ENCODE data around the gene LPAR3.

The LPAR3 gene

GRCh38 chr1:84827555-84827954 is 65.5 kb downstream of the LPAR3 start:
- TF ChIP-seq CTCF (IDR thresholded peaks at IDR 0.05; ENCODE audit: insufficient read depth, missing control alignments) = no peak
- DNase-seq (ENCODE audit: insufficient read length, low spot score) (no peak), FAIRE-seq (no peak)

GRCh38 chr1:84825161-84825560 is 67.8 kb downstream of the LPAR3 start:
- no peak for DNase-seq (ENCODE audit: insufficient read length, low spot score)
- FAIRE-seq = no peak
- TF ChIP-seq CTCF (IDR thresholded peaks at IDR 0.05; ENCODE audit: insufficient read depth, missing control alignments) = no peak

- TF ChIP-seq CTCF (IDR thresholded peaks at IDR 0.05; ENCODE audit: insufficient read depth, missing control alignments) = no peak
- FAIRE-seq = no peak
- DNase-seq (ENCODE audit: insufficient read length, low spot score) = no peak
Observed at GRCh38 chr1:84823991-84824390, 69.0 kb downstream of the LPAR3 start.

- FAIRE-seq (no peak), DNase-seq (ENCODE audit: insufficient read length, low spot score) (no peak)
- TF ChIP-seq CTCF (IDR thresholded peaks at IDR 0.05; ENCODE audit: insufficient read depth, missing control alignments) = no peak
Observed at GRCh38 chr1:84823511-84823910, 69.5 kb downstream of the LPAR3 start.

- DNase-seq (ENCODE audit: insufficient read length, low spot score) = no peak
- no peak for TF ChIP-seq CTCF (IDR thresholded peaks at IDR 0.05; ENCODE audit: insufficient read depth, missing control alignments)
- FAIRE-seq = no peak
Observed at GRCh38 chr1:84810343-84810742, 82.7 kb downstream of the LPAR3 start.

- TF ChIP-seq CTCF (IDR thresholded peaks at IDR 0.05; ENCODE audit: insufficient read depth, missing control alignments) = no peak
- DNase-seq (ENCODE audit: insufficient read length, low spot score) (no peak), FAIRE-seq (no peak)
Observed at GRCh38 chr1:84809023-84809422, 84.0 kb downstream of the LPAR3 start.

- TF ChIP-seq CTCF (IDR thresholded peaks at IDR 0.05; ENCODE audit: insufficient read depth, missing control alignments) = no peak
- DNase-seq (ENCODE audit: insufficient read length, low spot score) (no peak), FAIRE-seq (no peak)
Observed at GRCh38 chr1:84803604-84804003, 89.4 kb downstream of the LPAR3 start.

Measured in D721Med (cell line).